MV-4-11 (cell line): Measurements from ENCODE around the gene NHEJ1.
A peak's percentile ranks its signal among the peaks of the same experiment; 100 is the strongest.

Experiments
- DNase-seq: peaks from one replicate; lab custom pipeline; 2025; lab: John Stamatoyannopoulos, UW

Gene NHEJ1

GRCh38 chr2:219167997-219168396 is 7.4 kb upstream of the NHEJ1 start:
- no peak for DNase-seq

GRCh38 chr2:219165058-219165911 is 4.7 kb upstream of the NHEJ1 start:
- DNase-seq, result no peak

DNA sequence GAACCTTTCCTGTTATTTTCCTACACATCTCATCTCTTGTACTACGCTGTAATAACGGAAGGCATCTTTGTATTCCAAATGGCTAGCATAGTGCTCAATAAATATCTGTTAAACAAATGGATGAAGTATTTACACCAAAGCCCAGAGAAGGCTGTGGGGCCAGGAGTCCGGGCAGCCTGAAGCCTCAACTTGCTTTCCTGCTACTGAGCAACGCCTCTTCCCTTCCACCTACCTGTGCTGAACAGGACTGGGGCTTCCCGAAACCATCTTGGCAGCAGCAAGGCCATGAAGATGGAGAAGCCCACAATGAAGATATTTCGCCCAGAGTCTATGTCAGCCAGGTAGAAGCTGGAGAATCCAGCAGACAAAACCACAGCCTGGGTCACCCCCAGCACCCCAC is 2.5 kb upstream of the NHEJ1 start:
- no peak for DNase-seq

DNA sequence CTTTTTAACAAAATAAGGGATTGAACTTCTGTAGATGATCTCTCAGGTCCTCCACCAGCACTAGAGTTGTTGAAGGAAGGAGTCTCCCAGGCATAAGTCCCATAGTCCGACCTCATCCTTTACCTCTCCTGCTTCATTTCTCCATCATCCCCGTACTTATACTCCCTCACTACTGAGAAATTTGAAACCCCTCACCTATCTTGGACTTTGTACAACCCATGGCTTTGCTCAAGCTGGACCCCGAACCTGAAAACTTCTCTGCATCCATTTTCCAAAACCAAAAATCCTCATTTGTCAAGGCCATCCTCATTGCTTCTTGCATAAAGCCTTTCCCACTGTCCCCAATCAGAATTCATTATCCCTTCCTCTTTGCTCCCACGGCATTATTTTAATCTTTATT is 482 bp upstream of the NHEJ1 start:
- DNase-seq, result no peak

DNA sequence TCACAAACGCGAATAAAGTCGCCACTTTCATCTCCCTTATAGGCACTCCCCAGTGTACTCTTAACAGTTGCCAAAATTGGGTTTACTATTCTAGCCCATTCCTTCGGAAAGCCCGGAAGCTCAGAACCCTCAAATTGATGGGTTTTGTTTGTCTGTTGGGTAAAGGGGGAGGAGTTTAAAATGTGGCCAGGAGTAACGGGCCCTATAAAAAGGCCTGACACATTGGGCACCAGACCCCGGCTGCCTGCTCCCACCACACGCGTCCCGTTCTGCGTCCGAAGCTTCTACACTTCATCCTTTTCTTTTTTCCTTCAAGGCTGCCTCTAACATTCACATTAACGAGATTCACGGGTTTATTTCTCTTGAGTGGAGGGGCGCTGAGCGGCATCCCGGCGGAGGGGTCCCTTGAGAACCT is 837 bp downstream of the NHEJ1 start:
- DNase-seq, result no peak

GRCh38 chr2:219158586-219158985 is 2.0 kb downstream of the NHEJ1 start:
- DNase-seq, result no peak

GRCh38 chr2:219158025-219158424 is 2.6 kb downstream of the NHEJ1 start:
- no peak for DNase-seq

DNA sequence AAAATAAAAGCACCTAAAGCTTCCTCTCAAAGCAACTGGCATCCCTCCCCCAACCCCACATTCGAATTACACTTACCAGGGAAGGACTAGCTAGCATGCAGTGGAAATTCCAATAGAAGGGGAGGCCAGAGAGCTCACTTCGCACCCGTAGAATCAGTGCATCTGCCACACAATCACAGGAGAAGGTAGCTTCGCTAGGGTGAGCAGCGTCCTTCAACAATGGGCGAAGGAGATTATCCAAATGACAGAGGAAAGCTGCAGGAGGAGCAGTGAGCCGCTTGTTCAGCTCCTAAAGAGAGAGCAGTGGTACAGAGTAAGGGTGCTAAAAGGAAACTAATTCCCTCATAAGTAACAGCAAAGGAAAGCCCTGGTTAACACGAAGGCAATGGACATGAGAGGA is 3.2 kb downstream of the NHEJ1 start:
- DNase-seq, result no peak

DNA sequence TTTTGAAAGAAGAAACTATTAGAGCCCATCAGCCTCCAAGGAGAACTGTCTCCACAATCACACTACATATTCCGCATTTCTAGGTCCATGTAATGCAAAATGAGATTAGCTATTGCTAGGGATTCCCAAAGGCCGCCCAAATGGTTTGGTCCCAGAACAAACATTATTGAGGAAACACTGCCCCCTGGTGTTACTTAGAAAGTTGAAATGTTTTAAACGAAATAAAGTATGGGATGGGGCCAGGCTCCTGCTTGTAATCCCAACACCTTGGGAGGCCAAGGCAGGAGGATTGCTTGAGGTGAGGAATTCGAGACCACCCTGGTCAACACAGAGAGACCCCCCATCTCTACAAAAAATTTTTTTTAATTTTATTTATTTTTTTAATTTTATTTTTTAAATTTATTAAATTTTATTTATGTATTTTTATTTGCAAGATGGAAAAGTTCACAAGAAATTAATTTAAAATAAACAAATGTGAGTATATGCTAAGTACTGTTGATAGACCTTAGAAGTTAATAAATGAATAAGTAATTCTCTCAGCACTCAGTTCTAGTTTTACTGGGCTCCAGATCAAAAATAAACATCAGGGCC is 5.5 kb downstream of the NHEJ1 start:
- DNase-seq, result peak; percentile 59

GRCh38 chr2:219149667-219150066 is 10.9 kb downstream of the NHEJ1 start:
- DNase-seq, result no peak

DNA sequence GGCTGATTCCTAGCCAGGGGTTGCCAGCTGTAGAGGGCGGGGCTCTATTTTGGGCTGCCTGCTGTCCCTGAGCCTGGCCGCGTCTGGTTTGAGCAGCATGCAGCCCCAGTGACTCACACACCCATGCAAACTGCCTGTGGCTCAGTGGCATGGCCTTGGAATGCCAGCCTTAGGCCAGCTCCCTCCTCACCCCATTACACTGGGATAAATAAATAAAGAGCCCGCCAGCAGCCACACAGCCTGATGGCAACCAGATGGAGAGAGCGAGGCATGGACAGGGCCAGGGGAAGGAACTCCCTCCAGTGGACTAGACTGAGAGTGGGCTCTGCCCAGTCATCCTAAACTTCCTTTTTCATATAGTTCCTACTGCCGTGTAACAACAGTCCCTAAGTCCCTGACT is 18.3 kb downstream of the NHEJ1 start:
- DNase-seq, result peak; percentile 6

DNA sequence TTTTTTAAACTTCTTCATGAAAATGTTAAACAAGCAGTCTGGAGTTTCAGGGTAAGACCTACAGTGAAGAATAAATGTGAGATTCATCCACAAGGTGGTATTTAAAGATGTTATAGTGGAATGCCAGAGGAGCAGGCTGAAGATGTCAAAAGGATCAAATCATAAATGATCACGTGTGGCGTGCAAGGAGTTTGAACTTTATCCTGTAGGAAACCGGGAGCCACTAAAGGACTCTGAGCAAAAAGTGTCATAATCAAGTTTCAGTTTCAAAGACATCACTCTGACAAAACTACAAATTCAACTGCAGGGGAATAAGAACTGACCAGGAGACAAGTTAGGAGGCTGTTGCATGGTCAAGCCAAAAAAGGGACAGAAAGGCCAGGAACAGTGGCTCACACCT is 19.9 kb downstream of the NHEJ1 start:
- no peak for DNase-seq

DNA sequence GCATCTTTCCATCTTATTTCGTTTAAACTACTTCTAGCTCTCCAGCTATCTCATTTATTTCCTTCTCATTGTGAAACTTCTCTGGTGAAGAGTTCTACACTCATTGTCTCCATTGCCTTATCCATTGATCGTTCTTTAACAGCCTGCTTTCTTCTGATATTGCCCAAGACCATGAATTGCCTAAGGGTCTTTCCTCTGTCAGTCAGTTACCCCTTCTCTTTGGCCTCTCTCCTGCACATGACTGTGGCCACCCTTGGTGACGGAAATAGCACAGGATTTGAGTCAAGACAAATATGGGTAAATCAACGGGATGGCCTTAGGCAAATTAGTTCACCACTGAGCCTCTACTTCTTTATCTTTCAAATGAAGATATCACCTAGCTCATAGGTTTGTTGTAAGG is 26.6 kb downstream of the NHEJ1 start:
- DNase-seq, result peak; percentile 21

DNA sequence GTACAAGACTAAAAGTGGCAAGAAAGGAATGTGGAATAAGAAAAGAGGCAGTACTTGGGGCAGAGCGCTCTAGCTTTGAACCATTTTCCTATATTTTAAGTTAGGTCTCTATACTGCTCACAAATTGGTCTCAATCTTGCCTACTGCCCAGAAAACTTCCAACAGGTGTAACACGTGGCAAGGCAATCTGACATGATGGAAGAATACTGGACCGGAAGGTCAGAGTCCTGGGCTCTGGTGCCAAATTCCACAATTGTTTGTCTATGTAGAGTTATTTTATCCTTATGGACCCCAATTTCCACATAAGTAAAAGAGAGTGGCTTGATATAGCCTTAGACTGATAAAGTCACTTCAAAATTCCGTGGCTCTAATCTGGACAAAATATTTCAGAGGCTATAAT is 28.9 kb downstream of the NHEJ1 start:
- DNase-seq, result no peak

GRCh38 chr2:219131327-219131726 is 29.3 kb downstream of the NHEJ1 start:
- DNase-seq, result no peak

DNA sequence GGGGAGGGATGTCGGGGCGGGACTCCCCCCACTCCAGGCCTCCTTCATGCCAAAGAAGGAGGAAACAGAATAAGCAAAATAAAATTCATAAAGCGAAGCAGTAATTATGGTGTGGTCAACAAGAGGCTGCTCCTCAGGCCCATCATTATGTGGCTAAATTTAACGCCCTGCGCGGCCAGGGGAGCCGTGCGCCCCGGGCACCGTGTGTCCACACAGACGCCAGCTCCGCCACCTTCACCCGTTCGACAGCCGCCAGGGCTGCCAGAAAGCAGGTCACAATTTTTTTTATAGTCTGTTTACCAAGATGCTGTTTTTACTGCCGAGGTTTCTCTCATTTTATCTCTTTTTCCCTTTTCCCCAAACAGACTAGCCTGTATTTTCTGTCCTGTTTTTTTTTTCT is 31.0 kb downstream of the NHEJ1 start:
- no peak for DNase-seq

DNA sequence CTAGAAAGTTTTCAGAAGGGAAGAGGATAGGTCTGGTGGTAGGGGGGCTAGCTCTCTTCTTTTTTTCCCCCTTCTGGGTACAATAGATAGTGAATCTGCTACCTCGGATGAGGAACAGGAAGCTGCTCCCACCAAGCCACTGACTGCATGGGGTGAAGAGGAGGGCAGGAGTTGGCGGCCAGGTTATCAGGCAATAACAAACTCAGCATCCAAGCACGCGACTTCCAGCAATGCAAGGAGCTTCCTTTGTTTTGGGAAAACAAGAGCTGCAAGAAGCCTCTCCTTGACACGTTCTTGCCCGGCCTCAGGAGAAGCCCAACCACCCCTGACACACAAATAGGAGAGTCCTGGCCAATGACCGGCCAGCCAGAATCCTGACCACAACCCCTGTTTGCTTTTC is 32.2 kb downstream of the NHEJ1 start:
- DNase-seq, result peak; percentile 37

DNA sequence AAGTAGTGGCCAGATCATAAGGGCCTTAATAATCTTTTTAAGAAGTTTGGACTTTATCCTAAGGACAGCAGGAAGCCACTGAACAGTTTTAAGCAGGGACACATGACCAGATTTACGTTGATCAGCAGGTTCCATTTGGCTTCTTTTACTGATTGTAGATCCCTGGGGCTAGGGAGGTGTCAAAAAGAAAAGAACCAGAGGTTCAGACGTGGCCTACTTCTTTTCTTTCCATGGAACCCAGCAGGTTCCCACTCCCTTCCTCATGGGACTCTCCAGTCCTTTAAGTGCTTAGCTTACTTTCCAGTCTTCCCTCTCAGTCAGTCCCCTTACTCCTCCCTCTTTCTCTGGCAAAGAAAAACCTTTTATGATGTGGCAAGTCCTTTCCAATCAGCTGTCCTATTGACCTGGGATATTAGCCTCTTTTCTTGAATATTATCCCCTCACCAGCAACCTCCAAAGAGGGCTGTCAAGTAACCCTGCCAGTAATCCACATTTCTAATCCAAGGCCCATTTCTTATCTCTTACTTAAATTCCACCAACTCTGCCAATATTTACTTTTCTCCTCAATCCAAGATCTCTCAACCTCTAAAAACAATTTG is 33.5 kb downstream of the NHEJ1 start:
- no peak for DNase-seq

DNA sequence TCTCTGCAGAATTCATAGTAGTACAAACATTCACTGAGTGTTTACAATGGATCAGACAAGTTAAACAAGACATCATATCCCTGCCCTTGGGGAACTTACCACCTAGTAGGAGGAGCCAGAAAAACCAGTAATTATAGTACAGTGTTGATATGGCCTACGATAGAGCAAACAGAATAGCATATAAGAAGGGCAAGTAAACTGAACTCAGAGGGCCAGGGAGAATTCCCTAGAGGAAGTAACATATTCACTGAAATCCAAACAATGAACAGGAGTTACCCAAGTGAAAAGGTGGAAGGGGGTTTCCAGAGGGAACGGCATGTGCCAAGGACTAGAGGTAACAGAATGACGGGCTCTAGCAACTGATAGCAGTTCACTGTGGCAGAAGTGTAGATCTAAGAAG is 34.1 kb downstream of the NHEJ1 start:
- DNase-seq, result no peak

DNA sequence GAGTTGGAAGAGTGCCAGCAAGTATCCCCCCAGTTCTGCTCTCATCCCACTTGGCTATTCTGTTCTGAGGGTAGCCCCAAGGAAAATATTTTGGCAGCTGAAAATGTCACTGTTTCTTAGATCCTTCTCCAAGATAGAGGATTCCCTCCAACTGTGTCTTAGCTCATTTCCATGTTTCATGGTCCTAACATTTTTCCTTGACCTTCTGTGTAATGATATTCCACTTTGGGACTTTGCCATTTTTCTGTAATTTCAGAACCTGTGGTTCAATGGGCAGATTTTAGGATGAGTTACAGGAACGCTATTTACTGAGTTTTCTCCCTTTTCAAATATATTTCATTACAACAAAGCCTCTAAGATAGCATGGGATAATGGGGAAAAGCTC is 34.7 kb downstream of the NHEJ1 start:
- DNase-seq, result no peak

- DNase-seq, result peak; percentile 83
These were observed 35.3 kb downstream of the NHEJ1 start for GRCh38 chr2:219125225-219125885.

DNA sequence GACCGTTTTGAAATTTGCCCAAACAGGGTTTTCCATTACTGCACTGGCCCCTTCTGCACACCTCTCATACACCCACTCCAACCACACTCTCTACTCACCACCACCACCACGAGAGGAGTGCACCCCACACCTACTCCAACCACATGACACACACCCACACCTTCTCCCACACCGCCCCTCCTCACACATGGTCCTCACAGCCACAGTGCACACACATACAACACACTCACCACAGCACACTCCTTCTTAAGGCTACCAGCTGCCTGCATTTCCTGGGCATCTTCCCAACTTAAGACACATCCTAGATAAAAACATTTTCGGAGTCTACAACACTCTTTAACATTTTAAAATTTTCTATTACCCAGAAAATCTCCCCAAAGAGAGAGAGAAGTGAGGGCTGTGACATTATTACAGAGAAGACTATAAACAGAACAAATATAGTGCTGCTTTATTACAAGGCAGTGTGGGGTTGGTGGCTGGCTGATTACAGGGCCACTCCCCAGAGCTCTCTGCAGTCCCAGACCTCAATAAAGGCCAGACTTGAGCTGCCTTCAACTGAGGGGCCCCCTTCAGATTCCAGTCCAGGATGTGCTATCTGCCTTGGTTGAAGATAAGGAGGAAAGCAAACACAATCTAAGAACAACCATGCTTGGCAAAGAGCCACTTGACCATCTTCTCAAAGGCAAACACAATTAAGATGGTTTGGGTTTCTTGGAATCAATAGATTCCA is 36.1 kb downstream of the NHEJ1 start:
- no peak for DNase-seq
